IMR-90 (cell line): ENCODE measurements around the gene VOPP1. TPM values are rescaled to one million over a fixed set of nuclear protein-coding genes. Genes with fewer than 3 reads are reported as not detected.

ENCODE experiments used
- ATAC-seq: fragments of 200-7000 bp; cut with Tn5 transposase; 2 replicates; pipeline ENCODE4 v1.9.1; 2020; ENCODE audit warnings: low read depth, mild to moderate bottlenecking, moderate library complexity
- BruUV-seq: library from RNA; stranded (reverse); fragments of 400-500 nt; replicated peaks from 2 replicates; lab custom pipeline; 2021; lab: Mats Ljungman, UMichigan
- CTCF ChIA-PET: fragments of 300-600 bp; formaldehyde crosslinking; extraction: SDS; loops from one replicate; lab custom pipeline; 2021; ENCODE audit warnings: antibody characterized with exemption; lab: Yijun Ruan, JAX
- POLR2A ChIA-PET: fragments of 300-600 bp; sonication (Branson Sonifier 250); formaldehyde crosslinking; loops from one replicate; lab custom pipeline; 2022; ENCODE audit warnings: antibody characterized with exemption; ENCODE audit not compliant: unreplicated experiment; lab: Charles Lee
- DNase-seq: peaks from one replicate; pipeline ENCODE4 v3.0.0; 2013
- H2AFZ ChIP-seq: replicated peaks from 2 replicates; pipeline ENCODE3; 2013; ENCODE audit warnings: low read length, mild to moderate bottlenecking; ENCODE audit not compliant: poor library complexity
- H2AK5ac ChIP-seq: 2 replicates; pipeline ENCODE4 v1.6.1; 2013; ENCODE audit warnings: low read depth, low read length, inconsistent platforms
- H2AK9ac ChIP-seq: replicated peaks from 2 replicates; pipeline ENCODE3; 2013; ENCODE audit warnings: mild to moderate bottlenecking, low read depth, low read length, moderate library complexity; ENCODE audit not compliant: poor library complexity
- H2BK120ac ChIP-seq: 2 replicates; pipeline ENCODE4 v1.6.1; 2013; ENCODE audit warnings: low read depth, low read length, inconsistent platforms
- H2BK15ac ChIP-seq: 3 replicates; pipeline ENCODE4 v1.6.1; 2013; ENCODE audit warnings: low read depth, low read length, inconsistent platforms
- H2BK20ac ChIP-seq: 2 replicates; pipeline ENCODE4 v1.6.1; 2013; ENCODE audit warnings: low read depth, mild to moderate bottlenecking, inconsistent platforms, low read length, moderate library complexity
- H2BK5ac ChIP-seq: 2 replicates; pipeline ENCODE4 v1.6.1; 2013; ENCODE audit warnings: mild to moderate bottlenecking, low read depth, low read length, inconsistent platforms; ENCODE audit not compliant: poor library complexity, severe bottlenecking
- H3K14ac ChIP-seq: replicated peaks from 2 replicates; pipeline ENCODE4 v1.6.1; 2013; ENCODE audit warnings: low read depth, low read length, inconsistent platforms
- H3K18ac ChIP-seq: 2 replicates; pipeline ENCODE4 v1.6.1; 2013; ENCODE audit warnings: low read depth, low read length, control low read depth
- H3K23ac ChIP-seq: 2 replicates; pipeline ENCODE4 v1.6.1; 2013; ENCODE audit warnings: low read depth, low read length, inconsistent platforms
- H3K27ac ChIP-seq: 2 replicates; pipeline ENCODE4 v1.5.1; 2013; ENCODE audit warnings: mild to moderate bottlenecking, control low read depth, low read length; ENCODE audit not compliant: insufficient read depth
- H3K27me3 ChIP-seq: 2 replicates; pipeline ENCODE4 v1.6.1; 2013; ENCODE audit warnings: low read length; ENCODE audit not compliant: control insufficient read depth, insufficient read depth
- H3K36me3 ChIP-seq: 2 replicates; pipeline ENCODE4 v1.6.1; 2013; ENCODE audit warnings: low read length, mixed read lengths; ENCODE audit not compliant: control insufficient read depth, insufficient read depth
- H3K4ac ChIP-seq: 2 replicates; pipeline ENCODE4 v1.6.1; 2013; ENCODE audit warnings: low read depth, low read length, inconsistent platforms
- H3K4me1 ChIP-seq: 2 replicates; pipeline ENCODE4 v1.6.1; 2013; ENCODE audit warnings: low read length, mixed read lengths; ENCODE audit not compliant: control insufficient read depth, insufficient read depth
- H3K4me2 ChIP-seq: 2 replicates; pipeline ENCODE4 v1.6.1; 2013; ENCODE audit warnings: low read depth, mild to moderate bottlenecking, control low read depth, low read length, moderate library complexity
- H3K4me3 ChIP-seq: 2 replicates; pipeline ENCODE4 v1.5.1; 2013; ENCODE audit warnings: low read depth, mild to moderate bottlenecking, control low read depth, low read length, moderate library complexity; ENCODE audit not compliant: insufficient read depth
- H3K56ac ChIP-seq: 2 replicates; pipeline ENCODE4 v1.6.1; 2013; ENCODE audit warnings: low read length, inconsistent platforms; ENCODE audit not compliant: insufficient read depth; ENCODE audit errors: extremely low read depth
- H3K79me1 ChIP-seq, 2 experiments: 2 replicates each; pipeline ENCODE4 v1.6.1; 2013; ENCODE audit warnings: low read length in 2 of 2, inconsistent platforms in 1 of 2, low read depth in 1 of 2
- H3K9ac ChIP-seq: 2 replicates; pipeline ENCODE4 v1.6.1; 2013; ENCODE audit warnings: low read depth, low read length, control low read depth
- H3K9me1 ChIP-seq: 2 replicates; pipeline ENCODE4 v1.6.1; 2013; ENCODE audit warnings: low read length, inconsistent platforms; ENCODE audit not compliant: insufficient read depth
- H3K9me3 ChIP-seq: 2 replicates; pipeline ENCODE4 v1.6.1; 2013; ENCODE audit warnings: low read length; ENCODE audit not compliant: control insufficient read depth, insufficient read depth
- H4K20me1 ChIP-seq: 2 replicates; pipeline ENCODE4 v1.6.1; 2013; ENCODE audit warnings: low read length, inconsistent platforms; ENCODE audit not compliant: insufficient read depth
- H4K5ac ChIP-seq: 2 replicates; pipeline ENCODE4 v1.6.1; 2013; ENCODE audit warnings: mild to moderate bottlenecking, low read depth, low read length, control low read depth
- H4K8ac ChIP-seq, 2 experiments: 2 replicates each; pipeline ENCODE4 v1.6.1; 2013; ENCODE audit warnings: low read depth in 2 of 2, low read length in 2 of 2, control low read depth in 1 of 2, inconsistent platforms in 1 of 2
- H4K91ac ChIP-seq: 2 replicates; pipeline ENCODE4 v1.6.1; 2013; ENCODE audit warnings: low read depth, low read length, inconsistent platforms; ENCODE audit not compliant: insufficient read depth
- BHLHE40 ChIP-seq: fragments of 150-350 bp; IDR thresholded peaks from 2 replicates; pipeline ENCODE4 v1.6.1; 2016; ENCODE audit warnings: mild to moderate bottlenecking, low read depth, low read length
- CEBPB ChIP-seq: IDR thresholded peaks from 2 replicates; pipeline ENCODE4 v1.6.1; 2012; ENCODE audit warnings: low read depth, low read length, improper control_type of control experiment
- CHD1 ChIP-seq: IDR thresholded peaks from 2 replicates; pipeline ENCODE4 v1.6.1; 2012; ENCODE audit warnings: low read depth, low read length, improper control_type of control experiment
- CTCF ChIP-seq: conservative IDR thresholded peaks from 2 replicates; pipeline ENCODE4 v1.5.1; 2012; ENCODE audit warnings: mild to moderate bottlenecking, low read depth, low read length, improper control_type of control experiment
- ELK1 ChIP-seq: fragments of 150-350 bp; IDR thresholded peaks from 2 replicates; pipeline ENCODE4 v1.6.1; 2016; ENCODE audit warnings: low read depth, mild to moderate bottlenecking, low read length, moderate library complexity, borderline replicate concordance
- FOS ChIP-seq: fragments of 150-350 bp; IDR thresholded peaks from 2 replicates; pipeline ENCODE4 v1.6.1; 2016; ENCODE audit warnings: low read depth, low read length
- MAFK ChIP-seq: IDR thresholded peaks from 2 replicates; pipeline ENCODE4 v1.6.1; 2012; ENCODE audit warnings: low read depth, low read length, improper control_type of control experiment
- MAZ ChIP-seq: IDR thresholded peaks from 2 replicates; pipeline ENCODE4 v1.6.1; 2012; ENCODE audit warnings: low read depth, mild to moderate bottlenecking, low read length, improper control_type of control experiment, moderate library complexity, borderline replicate concordance
- MXI1 ChIP-seq: IDR thresholded peaks from 2 replicates; pipeline ENCODE4 v1.6.1; 2012; ENCODE audit warnings: low read depth, mild to moderate bottlenecking, low read length, moderate library complexity, borderline replicate concordance
- NFE2L2 ChIP-seq: fragments of 150-350 bp; IDR thresholded peaks from 2 replicates; pipeline ENCODE4 v1.6.1; 2016; ENCODE audit warnings: low read depth, mild to moderate bottlenecking, low read length
- POLR2A ChIP-seq: IDR thresholded peaks from 2 replicates; pipeline ENCODE4 v1.6.1; 2012; ENCODE audit warnings: mild to moderate bottlenecking, low read depth, low read length
- RAD21 ChIP-seq: IDR thresholded peaks from 2 replicates; pipeline ENCODE4 v1.6.1; 2012; ENCODE audit warnings: low read length, improper control_type of control experiment
- RCOR1 ChIP-seq: IDR thresholded peaks from 2 replicates; pipeline ENCODE4 v1.6.1; 2012; ENCODE audit warnings: mild to moderate bottlenecking, low read length, improper control_type of control experiment; ENCODE audit not compliant: insufficient replicate concordance
- RFX5 ChIP-seq: IDR thresholded peaks from 2 replicates; pipeline ENCODE4 v1.8.0; 2012; ENCODE audit warnings: low read depth, mild to moderate bottlenecking, low read length, moderate library complexity
- SMC3 ChIP-seq: fragments of 150-350 bp; IDR thresholded peaks from 2 replicates; pipeline ENCODE4 v1.6.1; 2016; ENCODE audit warnings: low read depth, mild to moderate bottlenecking, antibody characterized with exemption, low read length, moderate library complexity
- USF2 ChIP-seq: fragments of 150-350 bp; IDR thresholded peaks from 2 replicates; pipeline ENCODE4 v1.6.1; 2017; ENCODE audit warnings: mild to moderate bottlenecking, antibody characterized with exemption, low read length, low read depth
- WGBS, 2 experiments: methylation state at CpG; one replicate each; pipeline versions ENCODE4 v1.1.5 to v1.1.7; 2013; ENCODE audit warnings: missing lambda C conversion rate in 2 of 2; ENCODE audit not compliant: insufficient read length in 1 of 2; ENCODE audit errors: extremely low coverage in 2 of 2; 5-methylcytosine and 5-hydroxymethylcytosine counted together
- dilution Hi-C: fragments of 300-500 bp; cut with HindIII; formaldehyde crosslinking; loops from one replicate; pipeline ENCODE4 v1.14.3; 2018; ENCODE audit warnings: low sequenced_read_pairs; ENCODE audit not compliant: unreplicated experiment
- in situ Hi-C: fragments of 300-500 bp; cut with MboI; formaldehyde crosslinking; loops from 3 replicates; pipeline ENCODE4 v1.14.3; 2019; ENCODE audit warnings: low sequenced_read_pairs, inconsistent platforms, mixed read lengths
- intact Hi-C: fragments of 100-400 bp; cut with micrococcal nuclease; formaldehyde crosslinking; loops from 2 replicates; pipeline ENCODE4 v1.10.0; 2022
- polyA plus RNA-seq, 3 experiments: library from polyadenylated mRNA; depleted of rRNA; stranded (reverse); fragments of >200 nt; gene quantifications; 2 replicates each; pipeline ENCODE4 v1.2.3, GENCODE V29; 2012; ENCODE audit warnings: low replicate concordance in 1 of 3
- total RNA-seq: library from RNA; depleted of rRNA; stranded (reverse); fragments of >200 nt; gene quantifications from 2 replicates; pipeline ENCODE4 v1.2.3, GENCODE V29; 2012

VOPP1 gene
- total and polyA plus RNA-seq, 2 of the 4 experiments (the other 2 are of a cell fraction), result 60.2 to 94.5 TPM

GRCh38 chr7:55594414-55594813 is 22.1 kb upstream of the VOPP1 start:
- H3K56ac ChIP-seq, result no peak overlapping the region
- dilution Hi-C loops, result no loop called here
- H3K4me3 ChIP-seq, result no peak overlapping the region
- POLR2A ChIA-PET, result no interaction called here
- BruUV-seq, result no TSS peak
- H4K20me1 ChIP-seq, result no peaks in the 10 kb centered on the region
- no peak overlapping the region for H2BK120ac ChIP-seq
- no peak overlapping the region for H2BK20ac ChIP-seq
- CTCF ChIA-PET, result interaction anchor here (1.2 to 1.4 kb wide), 2 partner anchors 22 to 171 kb away, joined by 3 read pairs; partner anchors contain the start of gene VOPP1
- no peaks in the 10 kb centered on the region for H3K9me3 ChIP-seq
- no peak overlapping the region for H3K14ac ChIP-seq
- peak overlapping the region; percentile 5 for H2AFZ ChIP-seq
- no peak overlapping the region for H2BK15ac ChIP-seq
- ATAC-seq (no peak), DNase-seq (no peak)
- H2BK5ac ChIP-seq, result no peak overlapping the region
- H3K9me1 ChIP-seq, result peaks cover 13% of the 10 kb centered on the region
- in situ Hi-C loops, result loop anchor here (5.0 to 10.0 kb wide), 2 partner anchors 157 to 320 kb away; no protein-coding TSS in a partner anchor
- H3K18ac ChIP-seq, result no peak overlapping the region
- no peak overlapping the region for H4K8ac ChIP-seq
- no peak overlapping the region for H3K23ac ChIP-seq
- TF ChIP-seq RFX5 (no peak), USF2 (no peak), RCOR1 (no peak), MAFK (no peak), ELK1 (no peak), MAZ (no peak), FOS (no peak), BHLHE40 (no peak), CEBPB (no peak), RAD21 (no peak), POLR2A (no peak), SMC3 (no peak), MXI1 (no peak), CTCF (no peak), NFE2L2 (no peak), CHD1 (no peak)
- H3K79me1 ChIP-seq, result 0 out of 4 replicates have a peak, but pooled peaks cover 0 to 2% of the 10 kb centered on the region in 2 experiments
- H3K4me1 ChIP-seq, result peaks cover 4% of the 10 kb centered on the region; the same call in 1 of the 2 replicates
- no peak overlapping the region for H2AK9ac ChIP-seq
- H3K27me3 ChIP-seq, result no peaks in the 10 kb centered on the region; the same call in 1 of the 2 replicates
- no peak overlapping the region for H3K27ac ChIP-seq
- no peak overlapping the region; the same call in 1 of the 2 replicates for H2AK5ac ChIP-seq
- no peak overlapping the region for H3K4me2 ChIP-seq
- intact Hi-C loops, result no loop called here
- H3K4ac ChIP-seq, result no peak overlapping the region
- no CpG with 5 or more reads among the region's 10 CpGs for WGBS, 2 experiments
- H3K36me3 ChIP-seq, result no peaks in the 10 kb centered on the region
- no peak overlapping the region for H3K9ac ChIP-seq
- H4K5ac ChIP-seq, result no peak overlapping the region
- H4K91ac ChIP-seq, result no peak overlapping the region
